Esophagus squamous epithelium (tissue), 5 donors: Measurements from ENCODE around the gene SMG7. TPM values are rescaled to one million over a fixed set of nuclear protein-coding genes. Genes with fewer than 3 reads are reported as not detected.

Experiments used
- DNase-seq: peaks from one replicate; lab custom pipeline; 2025; lab: John Stamatoyannopoulos, UW
- H3K27ac ChIP-seq, 4 donors: fragments of 200-600 bp; sonication (generic); one replicate each; pipeline ENCODE4 v1.5.1; 2016 to 2019; ENCODE audit warnings: mild to moderate bottlenecking in 1 of 4
- H3K27me3 ChIP-seq, 4 donors: fragments of 200-600 bp; sonication (generic); 1 replicate in 3 of 4; 2 replicates in 1 of 4; pipeline versions ENCODE4 v1.5.1 to v1.6.0; 2017 to 2021; ENCODE audit warnings: antibody characterized with exemption in 1 of 4
- H3K36me3 ChIP-seq, 3 donors: fragments of 200-600 bp; sonication (generic); one replicate each; pipeline ENCODE4 v1.5.1; 2016 to 2019
- H3K4me1 ChIP-seq, 3 donors: fragments of 200-600 bp; sonication (generic); one replicate each; pipeline ENCODE4 v1.5.1; 2017 to 2019
- H3K4me3 ChIP-seq, 4 donors: fragments of 200-600 bp; sonication (generic); 1 replicate in 3 of 4; 2 replicates in 1 of 4; pipeline ENCODE4 v1.5.1; 2016 to 2019; ENCODE audit warnings: mild to moderate bottlenecking in 2 of 4, moderate library complexity in 1 of 4
- H3K9me3 ChIP-seq, 3 donors: fragments of 200-600 bp; sonication (generic); one replicate each; pipeline ENCODE4 v1.5.1; 2016 to 2019
- POLR2A ChIP-seq, 4 donors: fragments of 450-650 bp; IDR thresholded peaks; one replicate each; pipeline ENCODE4 v1.6.1; 2017; ENCODE audit warnings: antibody characterized with exemption in 4 of 4, mild to moderate bottlenecking in 4 of 4, moderate library complexity in 3 of 4
- WGBS, 2 donors: methylation state at CpG; one replicate each; pipeline ENCODE4 v1.1.5; 2018; 5-methylcytosine and 5-hydroxymethylcytosine counted together
- intact Hi-C: fragments of 100-400 bp; cut with DNase I; formaldehyde crosslinking; loops from one replicate; pipeline ENCODE4 v1.15.0; 2022
- total RNA-seq, 4 donors: library from RNA; depleted of rRNA; stranded (reverse); fragments of >200 nt; gene quantifications; one replicate each; pipeline ENCODE4 v1.1.0, GENCODE V29; 2016
- TF ChIP-seq, protein P1 (sequence below), 6 experiments: fragments of 450-650 bp in 4 of 6; fragments of 200-600 bp in 2 of 6; sonication (generic) in 2 of 6; IDR thresholded peaks; one replicate each; pipeline ENCODE4 v1.5.1; 2016 to 2019; ENCODE audit warnings: antibody characterized with exemption in 6 of 6, mild to moderate bottlenecking in 4 of 6, moderate library complexity in 4 of 6
- donor health status: DM: yes; HTN: yes; CAD: no.

Gene SMG7
- total RNA-seq, 4 donors from 2014 or later, result 15.8 to 46.5 (median 35.3) TPM

- intact Hi-C loops, result no loop called here
- no peaks in the 10 kb centered on the region for H3K27me3 ChIP-seq
- no peak for DNase-seq
- H3K4me3 ChIP-seq, result no peak overlapping the region
- H3K36me3 ChIP-seq, result peaks cover 0 to 39% (median 0%) of the 10 kb centered on the region in 3 donors
- TF ChIP-seq, protein P1, sequence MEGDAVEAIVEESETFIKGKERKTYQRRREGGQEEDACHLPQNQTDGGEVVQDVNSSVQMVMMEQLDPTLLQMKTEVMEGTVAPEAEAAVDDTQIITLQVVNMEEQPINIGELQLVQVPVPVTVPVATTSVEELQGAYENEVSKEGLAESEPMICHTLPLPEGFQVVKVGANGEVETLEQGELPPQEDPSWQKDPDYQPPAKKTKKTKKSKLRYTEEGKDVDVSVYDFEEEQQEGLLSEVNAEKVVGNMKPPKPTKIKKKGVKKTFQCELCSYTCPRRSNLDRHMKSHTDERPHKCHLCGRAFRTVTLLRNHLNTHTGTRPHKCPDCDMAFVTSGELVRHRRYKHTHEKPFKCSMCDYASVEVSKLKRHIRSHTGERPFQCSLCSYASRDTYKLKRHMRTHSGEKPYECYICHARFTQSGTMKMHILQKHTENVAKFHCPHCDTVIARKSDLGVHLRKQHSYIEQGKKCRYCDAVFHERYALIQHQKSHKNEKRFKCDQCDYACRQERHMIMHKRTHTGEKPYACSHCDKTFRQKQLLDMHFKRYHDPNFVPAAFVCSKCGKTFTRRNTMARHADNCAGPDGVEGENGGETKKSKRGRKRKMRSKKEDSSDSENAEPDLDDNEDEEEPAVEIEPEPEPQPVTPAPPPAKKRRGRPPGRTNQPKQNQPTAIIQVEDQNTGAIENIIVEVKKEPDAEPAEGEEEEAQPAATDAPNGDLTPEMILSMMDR (IDR thresholded peaks at IDR 0.05), result no peak
- no peak for TF ChIP-seq POLR2A (IDR thresholded peaks at IDR 0.05)
- no peak overlapping the region for H3K27ac ChIP-seq
- no peaks in the 10 kb centered on the region for H3K9me3 ChIP-seq
- no peaks in the 10 kb centered on the region for H3K4me1 ChIP-seq
Observed at GRCh38 chr1:183559061-183559460, 86.8 kb downstream of the SMG7 start.

DNA sequence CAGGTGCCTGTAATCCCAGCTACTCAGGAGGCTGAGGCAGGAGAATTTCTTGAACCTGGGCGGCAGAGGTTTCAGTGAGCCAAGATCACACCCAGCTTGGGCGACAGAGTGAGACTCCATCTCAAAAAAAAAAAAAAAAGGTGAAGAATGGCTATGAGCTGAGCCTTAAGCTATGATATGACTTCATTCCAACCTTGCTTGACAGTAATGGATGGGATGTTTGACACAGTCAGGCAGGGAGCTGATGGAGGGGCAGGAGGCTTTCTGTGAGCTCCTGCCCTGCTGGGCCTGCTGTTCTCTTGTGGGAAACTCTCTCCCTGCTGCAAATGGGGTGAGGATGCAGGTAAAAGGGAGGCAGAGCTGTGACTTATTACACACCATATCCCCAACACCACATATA lies 90.4 kb downstream of the SMG7 start:
- Histone ChIP-seq H3K4me3 (no peak overlapping the region), H3K9me3 (no peaks in the 10 kb centered on the region), H3K27ac (no peak overlapping the region), H3K36me3 (peaks cover 0 to 15% (median 0%) of the 10 kb centered on the region in 3 donors), H3K4me1 (peaks cover 0 to 8% (median 4%) of the 10 kb centered on the region in 3 donors), H3K27me3 (no peaks in the 10 kb centered on the region)
- DNase-seq, result no peak
- intact Hi-C loops, result no loop called here
- TF ChIP-seq POLR2A (IDR thresholded peaks at IDR 0.05), result no peak
- TF ChIP-seq, protein P1 (IDR thresholded peaks at IDR 0.05), result no peak
- WGBS, 2 donors, result 70 to 83% methylated on average over 2 of the region's 2 CpGs

GRCh38 chr1:183565261-183565660 lies 93.0 kb downstream of the SMG7 start:
- Histone ChIP-seq H3K9me3 (no peaks in the 10 kb centered on the region), H3K4me3 (no peak overlapping the region), H3K36me3 (no peaks in the 10 kb centered on the region), H3K27ac (no peak overlapping the region), H3K4me1 (peaks cover 0 to 10% (median 4%) of the 10 kb centered on the region in 3 donors), H3K27me3 (no peaks in the 10 kb centered on the region)
- 53 to 93% methylated on average over 3 to 4 of the region's 4 CpGs for WGBS, 2 donors
- TF ChIP-seq, protein P1 (IDR thresholded peaks at IDR 0.05), result no peak
- TF ChIP-seq POLR2A (IDR thresholded peaks at IDR 0.05), result no peak
- DNase-seq, result no peak
- intact Hi-C loops, result no loop called here

GRCh38 chr1:183566026-183566425 lies 93.7 kb downstream of the SMG7 start:
- 89 to 97% methylated on average over 2 of the region's 2 CpGs for whole genome bisulfite sequencing, 2 donors
- Histone ChIP-seq H3K9me3 (no peaks in the 10 kb centered on the region), H3K36me3 (no peaks in the 10 kb centered on the region), H3K4me3 (no peak overlapping the region), H3K27ac (no peak overlapping the region), H3K27me3 (no peaks in the 10 kb centered on the region), H3K4me1 (peaks cover 0 to 10% (median 4%) of the 10 kb centered on the region in 3 donors)
- TF ChIP-seq, protein P1 (IDR thresholded peaks at IDR 0.05), result no peak
- no peak for TF ChIP-seq POLR2A (IDR thresholded peaks at IDR 0.05)
- intact Hi-C loops, result no loop called here
- no peak for DNase-seq

GRCh38 chr1:183567584-183567983 lies 95.3 kb downstream of the SMG7 start:
- TF ChIP-seq, protein P1 (IDR thresholded peaks at IDR 0.05), result no peak
- TF ChIP-seq POLR2A (IDR thresholded peaks at IDR 0.05), result no peak
- no peaks in the 10 kb centered on the region for H3K9me3 ChIP-seq
- WGBS, 2 donors, result 52 to 75% methylated on average over 5 of the region's 5 CpGs
- peaks cover 0 to 10% (median 4%) of the 10 kb centered on the region in 3 donors for H3K4me1 ChIP-seq
- intact Hi-C loops, result no loop called here
- H3K36me3 ChIP-seq, result no peaks in the 10 kb centered on the region
- H3K4me3 ChIP-seq, result no peak overlapping the region
- H3K27me3 ChIP-seq, result no peaks in the 10 kb centered on the region
- no peak for DNase-seq
- no peak overlapping the region for H3K27ac ChIP-seq
